ENCODE results near the gene CCDC51.

GRCh38 chr3:48413086-48413485 is 26.8 kb downstream of the CCDC51 start:
- no peak for TF ChIP-seq CTCF (IDR thresholded peaks at IDR 0.05)
- TF ChIP-seq POLR2A (IDR thresholded peaks at IDR 0.05): no peak
- no peak for TF ChIP-seq EP300 (IDR thresholded peaks at IDR 0.05)
